GM23248 (cell line): Measurements from ENCODE around the gene MYLK. TPM values are rescaled to one million over a fixed set of nuclear protein-coding genes. Genes with fewer than 3 reads are reported as not detected.

Experiments
- DNase-seq: peaks from one replicate; pipeline ENCODE4 v3.0.0-alpha.2; 2015
- H2AFZ ChIP-seq: fragments of 200-600 bp; sonication (generic); 2 replicates; pipeline ENCODE4 v1.6.1; 2016; ENCODE audit warnings: antibody characterized with exemption
- H3F3A ChIP-seq: fragments of 200-600 bp; sonication (generic); 2 replicates; pipeline ENCODE4 v1.6.1; 2016; ENCODE audit warnings: mild to moderate bottlenecking, antibody characterized with exemption, mixed run types; ENCODE audit not compliant: insufficient read depth
- H3K27ac ChIP-seq: fragments of 200-600 bp; sonication (generic); 2 replicates; pipeline ENCODE4 v1.5.1; 2016; ENCODE audit warnings: mild to moderate bottlenecking
- H3K27me3 ChIP-seq: fragments of 200-600 bp; sonication (generic); replicated peaks from 2 replicates; pipeline ENCODE4 v1.6.1; 2016; ENCODE audit warnings: mild to moderate bottlenecking; ENCODE audit not compliant: insufficient read depth
- H3K36me3 ChIP-seq: fragments of 200-600 bp; sonication (generic); 2 replicates; pipeline ENCODE4 v1.6.1; 2016; ENCODE audit warnings: low read depth, mild to moderate bottlenecking
- H3K4me1 ChIP-seq: fragments of 200-600 bp; sonication (generic); 2 replicates; pipeline ENCODE4 v1.6.1; 2016; ENCODE audit warnings: mild to moderate bottlenecking; ENCODE audit not compliant: insufficient read depth
- H3K4me2 ChIP-seq: fragments of 200-600 bp; sonication (generic); one replicate; pipeline ENCODE4 v1.6.1; 2016; ENCODE audit warnings: mild to moderate bottlenecking; ENCODE audit not compliant: unreplicated experiment
- H3K4me3 ChIP-seq: fragments of 200-600 bp; sonication (generic); 2 replicates; pipeline ENCODE4 v1.5.1; 2016; ENCODE audit warnings: mild to moderate bottlenecking
- H3K79me2 ChIP-seq: fragments of 200-600 bp; sonication (generic); 2 replicates; pipeline ENCODE4 v1.6.1; 2016; ENCODE audit warnings: mild to moderate bottlenecking; ENCODE audit not compliant: insufficient read depth
- H3K9ac ChIP-seq: fragments of 200-600 bp; sonication (generic); 2 replicates; pipeline ENCODE4 v1.6.1; 2016; ENCODE audit warnings: mild to moderate bottlenecking
- H3K9me2 ChIP-seq: fragments of 200-600 bp; sonication (generic); 2 replicates; pipeline ENCODE4 v1.6.1; 2016; ENCODE audit warnings: mixed run types, mild to moderate bottlenecking, moderate library complexity; ENCODE audit not compliant: insufficient read depth
- H3K9me3 ChIP-seq: fragments of 200-600 bp; sonication (generic); one replicate; pipeline ENCODE4 v1.6.1; 2017; ENCODE audit warnings: low read depth
- H4K20me1 ChIP-seq: fragments of 200-600 bp; sonication (generic); 2 replicates; pipeline ENCODE4 v1.6.0; 2016; ENCODE audit not compliant: insufficient read depth
- EZH2 ChIP-seq: fragments of 200-600 bp; sonication (generic); IDR thresholded peaks from 2 replicates; pipeline ENCODE4 v1.6.1; 2018; ENCODE audit warnings: antibody characterized with exemption, mild to moderate bottlenecking; ENCODE audit not compliant: insufficient read depth, poor library complexity, severe bottlenecking
- EZH2phosphoT487 ChIP-seq: fragments of 200-600 bp; sonication (generic); IDR thresholded peaks from 2 replicates; pipeline ENCODE4 v1.6.1; 2018; ENCODE audit warnings: antibody characterized with exemption, moderate library complexity, mild to moderate bottlenecking, low read depth; ENCODE audit not compliant: insufficient read depth
- WGBS, 2 experiments: methylation state at CpG; one replicate each; pipeline ENCODE4 v1.1.6; 2015 to 2017; ENCODE audit warnings: low lambda C conversion rate in 2 of 2, low coverage in 1 of 2; ENCODE audit errors: missing lambda C conversion rate in 2 of 2; 5-methylcytosine and 5-hydroxymethylcytosine counted together
- in situ Hi-C: fragments of 300-500 bp; cut with MboI; formaldehyde crosslinking; loops from 2 replicates; pipeline ENCODE4 v1.15.0; 2020
- polyA plus RNA-seq: library from polyadenylated mRNA; unstranded; fragments of >200 nt; fragmentation: Nextera tagmentation; extraction: Ambion mirVana; gene quantifications from 2 replicates; pipeline ENCODE4 v1.2.1, GENCODE V29; 2016
- total RNA-seq: library from RNA; depleted of rRNA; stranded (reverse); fragments of >200 nt; shearing (Covaris generic); gene quantifications from 2 replicates; pipeline ENCODE4 v1.2.3, GENCODE V29; 2014

MYLK gene
- total and polyA plus RNA-seq, 2 experiments from 2014 or later = 110 to 174 TPM

GRCh38 chr3:123597561-123597960 lies 286.6 kb downstream of the MYLK start:
- DNase-seq = no peak
- H3K4me1 ChIP-seq = peaks cover 21% of the 10 kb centered on the region
- no peaks in the 10 kb centered on the region for H4K20me1 ChIP-seq
- no peak overlapping the region for H3K4me2 ChIP-seq
- TF ChIP-seq EZH2phosphoT487 = no peak
- no peak for TF ChIP-seq EZH2
- H3F3A ChIP-seq = 0 out of 2 replicates have a peak, but pooled peaks cover 5% of the 10 kb centered on the region
- no peak overlapping the region for H2AFZ ChIP-seq
- WGBS, 2 experiments = 95 to 97% methylated on average over 4 of the region's 4 CpGs
- no peaks in the 10 kb centered on the region for H3K9me2 ChIP-seq
- in situ Hi-C loops = no loop called here
- H3K36me3 ChIP-seq = no peaks in the 10 kb centered on the region
- H3K27ac ChIP-seq = no peak overlapping the region
- no peaks in the 10 kb centered on the region for H3K9me3 ChIP-seq
- H3K9ac ChIP-seq = no peak overlapping the region
- no peaks in the 10 kb centered on the region for H3K27me3 ChIP-seq
- no peaks in the 10 kb centered on the region; the same call in 1 of the 2 replicates for H3K79me2 ChIP-seq
- H3K4me3 ChIP-seq = no peak overlapping the region

GRCh38 chr3:123595396-123596180 lies 288.5 kb downstream of the MYLK start:
- no peaks in the 10 kb centered on the region for H3K27me3 ChIP-seq
- no peak overlapping the region for H3K9ac ChIP-seq
- H3K4me1 ChIP-seq = peaks cover 2% of the 10 kb centered on the region; the same call in 1 of the 2 replicates
- no peaks in the 10 kb centered on the region for H3F3A ChIP-seq
- no peaks in the 10 kb centered on the region for H3K36me3 ChIP-seq
- H3K4me2 ChIP-seq = no peak overlapping the region
- H3K9me2 ChIP-seq = no peaks in the 10 kb centered on the region
- 77 to 84% methylated on average over 5 of the region's 5 CpGs for WGBS, 2 experiments
- in situ Hi-C loops = no loop called here
- H3K79me2 ChIP-seq = peaks cover under 1% of the 10 kb centered on the region; the same call in 1 of the 2 replicates
- TF ChIP-seq EZH2phosphoT487 (no peak), EZH2 (no peak)
- H3K27ac ChIP-seq = no peak overlapping the region
- H4K20me1 ChIP-seq = no peaks in the 10 kb centered on the region
- no peak for DNase-seq
- H2AFZ ChIP-seq = no peak overlapping the region
- H3K9me3 ChIP-seq = no peaks in the 10 kb centered on the region
- H3K4me3 ChIP-seq = no peak overlapping the region

GRCh38 chr3:123593381-123593780 lies 290.8 kb downstream of the MYLK start:
- Histone ChIP-seq H4K20me1 (no peaks in the 10 kb centered on the region), H3K36me3 (no peaks in the 10 kb centered on the region), H3K9me3 (no peaks in the 10 kb centered on the region), H3K27ac (no peak overlapping the region), H3K9me2 (no peaks in the 10 kb centered on the region), H3K79me2 (peaks cover 15% of the 10 kb centered on the region), H3F3A (no peaks in the 10 kb centered on the region), H3K4me2 (no peak overlapping the region), H3K4me3 (no peak overlapping the region), H3K4me1 (no peaks in the 10 kb centered on the region), H3K9ac (no peak overlapping the region), H2AFZ (no peak overlapping the region), H3K27me3 (no peaks in the 10 kb centered on the region)
- 87 to 95% methylated on average over 3 of the region's 3 CpGs for WGBS, 2 experiments
- DNase-seq = no peak
- no peak for TF ChIP-seq EZH2
- TF ChIP-seq EZH2phosphoT487 = no peak
- in situ Hi-C loops = no loop called here

- 94 to 99% methylated on average over 3 of the region's 3 CpGs for WGBS, 2 experiments
- Histone ChIP-seq H3K36me3 (no peaks in the 10 kb centered on the region), H2AFZ (no peak overlapping the region), H3K9me3 (no peaks in the 10 kb centered on the region), H3K27ac (no peak overlapping the region), H3K4me3 (no peak overlapping the region), H3K79me2 (peaks cover 24% of the 10 kb centered on the region), H3K9ac (no peak overlapping the region), H3K27me3 (no peaks in the 10 kb centered on the region), H4K20me1 (no peaks in the 10 kb centered on the region), H3F3A (peaks cover 14% of the 10 kb centered on the region), H3K9me2 (no peaks in the 10 kb centered on the region), H3K4me2 (no peak overlapping the region), H3K4me1 (peaks cover 15% of the 10 kb centered on the region)
- no peak for DNase-seq
- in situ Hi-C loops = no loop called here
- no peak for TF ChIP-seq EZH2
- TF ChIP-seq EZH2phosphoT487 = no peak
Measured at GRCh38 chr3:123590685-123591450, 293.3 kb downstream of the MYLK start.
